Astrocyte of the hippocampus (primary cell): ENCODE data around the gene ZCCHC2.

Experiments used
- DNase-seq: peaks from one replicate; pipeline ENCODE4 v3.0.0; 2011; ENCODE audit warnings: low read depth, low spot score

The ZCCHC2 gene

DNA sequence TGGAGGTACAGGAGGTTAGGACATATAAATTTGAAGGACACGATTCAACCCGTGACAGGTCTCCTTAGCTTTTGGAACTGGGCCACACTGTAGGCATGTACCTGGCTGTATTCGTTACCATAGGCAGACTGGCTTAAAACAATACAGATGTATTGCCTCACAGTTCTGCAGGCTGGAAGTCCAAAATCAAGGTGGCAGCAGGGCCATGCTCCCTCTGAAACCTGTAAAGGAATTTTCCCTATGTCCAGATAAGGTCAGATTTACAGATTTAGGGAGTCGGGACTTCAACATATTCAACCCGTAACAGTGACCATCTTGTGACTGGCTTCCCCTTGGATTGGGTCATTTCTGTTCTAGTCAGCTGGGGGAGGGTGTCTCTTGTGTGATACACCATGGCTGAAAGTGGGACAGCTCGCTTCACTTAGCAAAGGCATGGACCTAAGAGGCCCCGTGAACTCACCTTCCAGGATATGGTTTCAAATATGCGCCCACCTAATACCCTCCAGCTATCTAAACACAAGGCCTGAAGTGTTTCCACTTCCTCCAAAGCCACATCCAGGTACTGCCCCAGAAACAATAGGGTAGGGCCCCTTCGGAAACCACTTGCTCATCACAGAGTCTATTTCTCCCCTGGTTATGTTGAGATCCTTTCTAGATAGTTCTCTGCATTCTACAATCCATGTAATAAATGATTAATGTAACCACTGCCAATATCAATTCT lies 85.0 kb downstream of the ZCCHC2 start:
- DNase-seq = no peak

- DNase-seq = no peak
These were observed 86.9 kb downstream of the ZCCHC2 start for GRCh38 chr18:62609764-62610163.

GRCh38 chr18:62610351-62610700 lies 87.5 kb downstream of the ZCCHC2 start:
- DNase-seq = no peak

- DNase-seq = peak; percentile 11
These were observed 88.0 kb downstream of the ZCCHC2 start for GRCh38 chr18:62610701-62611411.

DNA sequence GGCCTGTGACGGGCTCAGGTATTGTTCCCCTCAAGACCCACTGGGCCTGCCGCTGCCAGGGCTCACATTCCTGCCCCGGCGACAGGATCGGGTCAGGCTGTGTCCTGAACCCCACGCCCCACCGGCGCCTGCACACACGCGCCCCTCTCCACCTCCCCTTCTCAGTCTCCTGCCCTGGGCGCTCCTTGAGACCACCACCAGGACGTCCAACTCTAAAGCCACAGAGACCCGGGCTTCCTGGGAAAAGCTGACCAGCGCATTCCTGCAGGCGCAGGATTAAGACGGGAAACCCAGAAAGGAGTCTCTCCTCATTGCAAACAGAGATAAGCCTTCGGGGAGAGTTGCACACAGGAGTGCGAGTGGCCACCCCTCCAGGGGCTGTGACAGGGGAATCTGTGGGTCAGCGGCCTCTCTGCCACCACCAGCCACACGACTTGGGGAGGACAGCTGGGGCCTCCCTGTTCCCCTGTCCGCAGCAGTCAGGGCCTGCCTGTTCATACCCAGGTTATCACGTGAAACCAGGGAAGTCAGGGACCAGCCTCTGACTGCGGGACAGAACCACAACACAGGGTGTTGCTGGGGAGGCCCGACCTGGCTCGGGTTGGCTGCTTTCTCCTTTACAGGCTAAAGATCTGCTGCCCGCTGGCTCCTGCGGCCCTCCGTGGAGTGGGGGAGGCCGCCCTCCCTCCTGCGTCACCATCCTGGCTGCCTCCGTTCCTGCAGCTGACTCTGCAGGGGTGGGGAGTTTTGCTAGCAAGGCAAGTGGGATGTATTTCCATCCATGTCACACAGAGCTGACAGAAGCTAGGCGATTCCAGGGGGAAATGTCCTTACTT lies 88.8 kb downstream of the ZCCHC2 start:
- DNase-seq = no peak

- no peak for DNase-seq
These were observed 89.4 kb downstream of the ZCCHC2 start for GRCh38 chr18:62612289-62612645.

DNA sequence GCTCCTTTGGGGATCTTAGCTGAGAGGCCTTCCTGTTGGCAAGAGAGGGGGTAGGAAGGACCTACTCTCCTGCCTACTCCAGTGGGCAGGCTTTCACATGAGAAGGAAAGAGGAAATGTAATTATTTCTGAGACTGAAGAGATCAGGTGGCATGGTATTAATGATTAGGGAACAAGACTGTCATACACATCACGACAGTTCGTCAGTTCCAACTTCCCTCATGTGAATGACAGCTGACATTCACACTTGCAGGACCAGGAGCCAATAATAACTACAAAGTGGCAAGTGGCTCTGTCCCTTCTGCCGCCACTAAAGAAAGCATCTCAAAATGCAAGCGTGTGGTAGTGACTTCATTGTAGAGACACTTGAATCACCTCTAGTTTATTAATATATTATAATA lies 90.0 kb downstream of the ZCCHC2 start:
- no peak for DNase-seq

- no peak for DNase-seq
These were observed 91.7 kb downstream of the ZCCHC2 start for GRCh38 chr18:62614494-62614893.

DNA sequence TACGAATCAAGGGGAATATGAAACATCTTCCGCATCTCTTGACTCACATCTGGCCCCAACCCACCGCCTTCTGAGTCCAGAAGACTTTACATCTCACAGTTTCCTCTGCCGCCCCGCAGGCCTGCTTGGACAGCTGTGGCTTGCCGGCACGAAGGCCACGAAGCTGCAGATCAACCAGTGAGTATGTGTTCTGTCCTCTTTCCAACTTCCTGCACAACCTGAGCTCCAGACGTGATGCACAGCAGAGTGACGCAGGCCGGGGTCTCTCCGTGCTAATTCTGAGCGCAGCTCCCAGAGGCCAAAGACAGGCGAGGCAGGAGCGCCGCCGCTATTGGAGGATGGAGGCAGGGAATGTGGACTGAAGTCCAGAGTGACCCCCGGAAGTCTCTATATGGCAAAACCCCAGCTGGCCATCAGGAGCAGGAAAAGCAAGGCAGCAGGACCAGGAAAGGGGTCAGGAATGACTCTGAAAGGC lies 93.5 kb downstream of the ZCCHC2 start:
- no peak for DNase-seq

GRCh38 chr18:62617793-62618591 lies 95.2 kb downstream of the ZCCHC2 start:
- no peak for DNase-seq

GRCh38 chr18:62618735-62619134 lies 95.9 kb downstream of the ZCCHC2 start:
- no peak for DNase-seq

DNA sequence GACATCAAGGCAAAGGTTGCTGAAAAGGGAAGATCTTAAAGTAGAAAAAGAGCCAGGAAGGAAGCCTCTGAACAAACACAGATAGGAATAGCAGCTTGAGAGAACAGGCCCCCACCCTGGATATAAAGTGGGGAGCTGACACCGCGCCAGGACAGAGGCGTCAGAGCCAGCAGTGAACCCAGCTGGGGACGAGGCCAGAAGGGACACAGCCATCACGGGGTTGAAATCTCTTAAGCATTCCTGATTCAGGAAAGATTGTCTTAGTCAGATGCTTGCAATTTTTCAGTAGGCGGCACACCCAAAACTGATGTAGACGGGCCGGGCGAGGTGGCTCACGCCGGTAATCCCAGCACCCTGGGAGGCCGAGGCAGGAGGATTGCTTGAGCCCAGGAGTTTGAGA lies 98.7 kb downstream of the ZCCHC2 start:
- DNase-seq = no peak

GRCh38 chr18:62625019-62625418 lies 102.2 kb downstream of the ZCCHC2 start:
- no peak for DNase-seq
